ENCODE results near the gene DMD. TPM values are rescaled to one million over a fixed set of nuclear protein-coding genes. Genes with fewer than 3 reads are reported as not detected.

DMD gene
- total and polyA plus RNA-seq, 2 of the 8 experiments (the other 6 are each of a cell fraction or from before 2014, with no cell fraction given) = 4.8 to 7.4 TPM

- TF ChIP-seq RAD21 (IDR thresholded peaks at IDR 0.05 in 1 of 2, conservative IDR thresholded peaks at IDR 0.05 in 1 of 2; ENCODE audit: low read depth in 2 of 2, low read length in 2 of 2) (no peak), CHD7 (IDR thresholded peaks at IDR 0.05; ENCODE audit: insufficient replicate concordance, low read length) (no peak)
These were observed 61.8 kb downstream of the DMD start (continued) for GRCh38 chrX:33149580-33149979.

All from H1 (cell line).